Activated T-cell treated with anti-CD3 and anti-CD28 coated beads for 1 hour (primary cell): ENCODE measurements around the gene ZNF853.
"Not testable (repeated sequence)": the region's sequence is repeated elsewhere in the genome, so short reads cannot be mapped to it uniquely, and the experiment has no call there.

Experiments used
- DNase-seq: peaks from one replicate; pipeline ENCODE4 v3.0.0-alpha.2; 2020; ENCODE audit warnings: low read depth

The ZNF853 gene

GRCh38 chr7:6614953-6615722 lies at the start of gene ZNF853:
Gene ZNF853 (plus strand): TSS chr7:6615610. CDS start chr7:6616175, 565 bp downstream.
- no peak for DNase-seq

- DNase-seq, result no peak
These were observed 49.8 kb upstream of the ZNF853 start for GRCh38 chr7:6565655-6566054.

- DNase-seq, result no peak
These were observed 47.5 kb upstream of the ZNF853 start for GRCh38 chr7:6567886-6568285.

GRCh38 chr7:6571160-6571779 lies 44.1 kb upstream of the ZNF853 start:
- DNase-seq, result no peak

- no peak for DNase-seq
These were observed 40.0 kb upstream of the ZNF853 start for GRCh38 chr7:6575281-6576023.

- DNase-seq, result no peak
These were observed 39.2 kb upstream of the ZNF853 start for GRCh38 chr7:6576024-6576866.

GRCh38 chr7:6576867-6577368 lies 38.5 kb upstream of the ZNF853 start:
- not testable (repeated sequence) for DNase-seq

- DNase-seq, result peak; percentile 76
These were observed 37.9 kb upstream of the ZNF853 start, which contains the start of gene ZDHHC4 for GRCh38 chr7:6577369-6578113. Gene ZDHHC4 (plus strand): TSS chr7:6577454. CDS start chr7:6580562, 3,108 bp downstream.

- DNase-seq, result no peak
These were observed 37.0 kb upstream of the ZNF853 start for GRCh38 chr7:6578114-6579084.

GRCh38 chr7:6579446-6579845 lies 36.0 kb upstream of the ZNF853 start:
- DNase-seq, result no peak

GRCh38 chr7:6585746-6586432 lies 29.5 kb upstream of the ZNF853 start:
- not testable (repeated sequence) for DNase-seq

- no peak for DNase-seq
These were observed 26.8 kb upstream of the ZNF853 start for GRCh38 chr7:6588566-6588965.

- DNase-seq, result no peak
These were observed 26.1 kb upstream of the ZNF853 start for GRCh38 chr7:6589151-6589828.

- DNase-seq, result peak; percentile 74
These were observed 25.4 kb upstream of the ZNF853 start, which contains the start of gene INTS15 for GRCh38 chr7:6589829-6590644. Gene INTS15 (plus strand): TSS chr7:6590021. CDS start chr7:6590284, 263 bp downstream.

- no peak for DNase-seq
These were observed 24.7 kb upstream of the ZNF853 start for GRCh38 chr7:6590645-6591110.

GRCh38 chr7:6600093-6600492 lies 15.3 kb upstream of the ZNF853 start:
- no peak for DNase-seq

GRCh38 chr7:6604458-6604857 lies 11.0 kb upstream of the ZNF853 start:
- DNase-seq, result no peak
